Gastrocnemius medialis (tissue), 4 donors: Measurements from ENCODE around the gene DIO3. TPM values are rescaled to one million over a fixed set of nuclear protein-coding genes. Genes with fewer than 3 reads are reported as not detected.

Source experiments
- ATAC-seq, 2 donors: fragments of 150-250 bp; one replicate each; pipeline ENCODE4 v1.9.1; 2016
- DNase-seq, 2 donors: peaks; one replicate each; pipeline ENCODE4 v3.0.0-alpha.2; 2019
- H3K27ac ChIP-seq, 4 donors: fragments of 200-600 bp; sonication (generic); 1 replicate in 1 of 4; 2 replicates in 3 of 4; pipeline ENCODE4 v1.5.1; 2016 to 2018; ENCODE audit warnings: mild to moderate bottlenecking in 2 of 4, moderate library complexity in 1 of 4
- H3K27me3 ChIP-seq, 3 donors: fragments of 200-600 bp; sonication (generic) in 2 of 3; 1 replicate in 1 of 3; 2 replicates in 2 of 3; pipeline versions ENCODE4 v1.5.1 to v1.6.0; 2016 to 2019; ENCODE audit warnings: mild to moderate bottlenecking in 1 of 3, moderate library complexity in 1 of 3
- H3K36me3 ChIP-seq, 2 donors: fragments of 200-600 bp; sonication (generic) in 1 of 2; one replicate each; pipeline ENCODE4 v1.5.1; 2017 to 2018
- H3K4me1 ChIP-seq, 2 donors: fragments of 200-600 bp; sonication (generic) in 1 of 2; one replicate each; pipeline ENCODE4 v1.5.1; 2016 to 2017; ENCODE audit warnings: mild to moderate bottlenecking in 2 of 2
- H3K4me3 ChIP-seq, 4 donors: fragments of 200-600 bp; sonication (generic) in 3 of 4; 1 replicate in 1 of 4; 2 replicates in 3 of 4; pipeline ENCODE4 v1.5.1; 2016 to 2019; ENCODE audit warnings: mild to moderate bottlenecking in 2 of 4
- H3K9me3 ChIP-seq, 3 donors: fragments of 200-600 bp; sonication (generic) in 2 of 3; 1 replicate in 1 of 3; 2 replicates in 2 of 3; pipeline ENCODE4 v1.5.1; 2016 to 2019
- CTCF ChIP-seq, 5 experiments: fragments of 450-650 bp in 3 of 5; fragments of 200-600 bp in 2 of 5; sonication (generic) in 2 of 5; IDR thresholded peaks in 4 of 5; conservative IDR thresholded peaks in 1 of 5; 1 replicate in 4 of 5; 2 replicates in 1 of 5; pipeline ENCODE4 v1.5.1; 2016 to 2019; ENCODE audit warnings: antibody characterized with exemption in 5 of 5, mild to moderate bottlenecking in 3 of 5, moderate library complexity in 3 of 5
- POLR2A ChIP-seq, 2 donors: fragments of 450-650 bp; IDR thresholded peaks; one replicate each; pipeline ENCODE4 v1.6.1; 2017; ENCODE audit warnings: antibody characterized with exemption in 2 of 2, mild to moderate bottlenecking in 2 of 2, moderate library complexity in 2 of 2
- in situ Hi-C, 4 donors: fragments of 200-750 bp; cut with MboI; loops; one replicate each; pipeline versions ENCODE4 v1.15.0 to v1.8.0; 2017; ENCODE audit warnings: low sequenced_read_pairs in 4 of 4
- intact Hi-C: fragments of 100-400 bp; cut with DNase I; formaldehyde crosslinking; loops from one replicate; pipeline ENCODE4 v1.15.1; 2023; ENCODE audit warnings: low total_unique reads
- total RNA-seq, 4 donors: library from RNA; depleted of rRNA; stranded (reverse); fragments of >200 nt; gene quantifications; one replicate each; pipeline versions ENCODE4 v1.1.0 to v1.2.3, GENCODE V29; 2016

Gene DIO3
- total RNA-seq, 4 donors from 2014 or later: 1.0 to 2.3 (median 1.0) TPM; not detected in 1

- DNase-seq: no peak
- intact Hi-C loops: no loop called here
- in situ Hi-C loops: no loop called here
These were observed 1.5 kb downstream of the DIO3 start for GRCh38 chr14:101562659-101563351.

GRCh38 chr14:101563352-101563653 lies 2.0 kb downstream of the DIO3 start:
- intact Hi-C loops: no loop called here
- TF ChIP-seq CTCF (IDR thresholded peaks at IDR 0.05 in 4 of 5, conservative IDR thresholded peaks at IDR 0.05 in 1 of 5) (no peak), POLR2A (IDR thresholded peaks at IDR 0.05) (no peak)
- no peaks in the 10 kb centered on the region for H3K4me1 ChIP-seq
- DNase-seq (no peak), ATAC-seq (no peak)
- H3K27me3 ChIP-seq: peaks cover 53 to 74% (median 68%) of the 10 kb centered on the region in 3 donors
- no peak overlapping the region for H3K4me3 ChIP-seq
- in situ Hi-C loops: no loop called here
- H3K9me3 ChIP-seq: no peaks in the 10 kb centered on the region
- H3K27ac ChIP-seq: no peak overlapping the region
- H3K36me3 ChIP-seq: no peaks in the 10 kb centered on the region

More at GRCh38 chr14:101562659-101563351, 1.5 kb downstream of the DIO3 start:
- Histone ChIP-seq H3K36me3 (no peaks in the 10 kb centered on the region), H3K9me3 (no peaks in the 10 kb centered on the region), H3K27ac (no peak overlapping the region), H3K27me3 (peaks cover 53 to 79% (median 69%) of the 10 kb centered on the region in 3 donors), H3K4me1 (no peaks in the 10 kb centered on the region), H3K4me3 (no peak overlapping the region)
- no peak for ATAC-seq
- TF ChIP-seq CTCF (IDR thresholded peaks at IDR 0.05 in 4 of 5, conservative IDR thresholded peaks at IDR 0.05 in 1 of 5) (no peak), POLR2A (IDR thresholded peaks at IDR 0.05) (no peak)

- TF ChIP-seq POLR2A (IDR thresholded peaks at IDR 0.05): no peak
- TF ChIP-seq CTCF (IDR thresholded peaks at IDR 0.05 in 4 of 5, conservative IDR thresholded peaks at IDR 0.05 in 1 of 5): no peak
- no peak for ATAC-seq
- Histone ChIP-seq H3K27ac (no peak overlapping the region), H3K4me1 (no peaks in the 10 kb centered on the region), H3K36me3 (no peaks in the 10 kb centered on the region), H3K27me3 (peaks cover 53 to 69% (median 68%) of the 10 kb centered on the region in 3 donors), H3K9me3 (no peaks in the 10 kb centered on the region), H3K4me3 (no peak overlapping the region)
- intact Hi-C loops: no loop called here
- in situ Hi-C loops: no loop called here
- no peak for DNase-seq
These were observed 2.6 kb downstream of the DIO3 start for GRCh38 chr14:101563654-101564443.

- H3K27me3 ChIP-seq: peaks cover 49 to 63% (median 62%) of the 10 kb centered on the region in 3 donors
- peak overlapping the region in 2 of 4 donors; percentile 27 to 30 for H3K4me3 ChIP-seq
- no peak for DNase-seq
- H3K4me1 ChIP-seq: no peaks in the 10 kb centered on the region
- in situ Hi-C loops: no loop called here
- intact Hi-C loops: no loop called here
- H3K36me3 ChIP-seq: no peaks in the 10 kb centered on the region
- ATAC-seq: no peak
- no peaks in the 10 kb centered on the region for H3K9me3 ChIP-seq
- H3K27ac ChIP-seq: no peak overlapping the region
- TF ChIP-seq CTCF (IDR thresholded peaks at IDR 0.05 in 4 of 5, conservative IDR thresholded peaks at IDR 0.05 in 1 of 5) (no peak), POLR2A (IDR thresholded peaks at IDR 0.05) (no peak)
These were observed 3.1 kb downstream of the DIO3 start for GRCh38 chr14:101564444-101564776.
